Transverse colon (tissue), 4 donors: Measurements from ENCODE around the gene LILRA2. TPM values are rescaled to one million over a fixed set of nuclear protein-coding genes. Genes with fewer than 3 reads are reported as not detected.

Source experiments
- DNase-seq: peaks from one replicate; pipeline ENCODE4 v3.0.0-alpha.2; 2019
- H3K27ac ChIP-seq, 4 donors: fragments of 200-600 bp; sonication (generic); 2 replicates each; pipeline ENCODE4 v1.5.1; 2016 to 2018; ENCODE audit warnings: inconsistent platforms in 4 of 4
- H3K27me3 ChIP-seq: fragments of 200-600 bp; sonication (generic); 2 replicates; pipeline ENCODE4 v1.5.1; 2017; ENCODE audit warnings: inconsistent platforms
- H3K36me3 ChIP-seq, 4 donors: fragments of 200-600 bp; sonication (generic); 2 replicates each; pipeline ENCODE4 v1.5.1; 2017 to 2019; ENCODE audit warnings: inconsistent platforms in 4 of 4
- H3K4me1 ChIP-seq, 4 donors: fragments of 200-600 bp; sonication (generic); 2 replicates each; pipeline ENCODE4 v1.5.1; 2017 to 2020; ENCODE audit warnings: inconsistent platforms in 4 of 4
- H3K4me3 ChIP-seq, 4 donors: fragments of 200-600 bp; sonication (generic); 1 replicate in 1 of 4; 2 replicates in 3 of 4; pipeline versions ENCODE4 v1.5.1 to v1.6.1; 2017 to 2019; ENCODE audit warnings: inconsistent platforms in 4 of 4
- H3K9me3 ChIP-seq, 2 donors: fragments of 200-600 bp; sonication (generic); 2 replicates each; pipeline ENCODE4 v1.5.1; 2017 to 2019; ENCODE audit warnings: inconsistent platforms in 2 of 2
- EP300 ChIP-seq: sonication (generic); formaldehyde crosslinking; IDR thresholded peaks from one replicate; pipeline ENCODE4 v1.6.1; 2017; ENCODE audit warnings: antibody characterized with exemption, low read depth
- POLR2A ChIP-seq: fragments of 450-650 bp; IDR thresholded peaks from one replicate; pipeline ENCODE4 v1.6.1; 2016; ENCODE audit warnings: antibody characterized with exemption, mild to moderate bottlenecking, moderate library complexity
- POLR2AphosphoS5 ChIP-seq, 3 donors: sonication (generic); formaldehyde crosslinking; IDR thresholded peaks; one replicate each; pipeline ENCODE4 v1.6.1; 2016; ENCODE audit warnings: antibody characterized with exemption in 3 of 3
- WGBS, 2 donors: methylation state at CpG; one replicate each; pipeline ENCODE4 v1.1.5; 2018; ENCODE audit warnings: low coverage in 1 of 2; 5-methylcytosine and 5-hydroxymethylcytosine counted together
- in situ Hi-C, 4 donors: fragments of 200-750 bp; cut with MboI; loops; one replicate each; pipeline versions ENCODE4 v1.15.0 to v1.15.1; 2017; ENCODE audit warnings: low sequenced_read_pairs in 3 of 4, low pct_ligation_motif_present in 1 of 4, low pct_unique_long_range_greater_than_20kb in 1 of 4
- intact Hi-C: fragments of 100-400 bp; cut with DNase I; formaldehyde crosslinking; loops from one replicate; pipeline ENCODE4 v1.15.1; 2023; ENCODE audit warnings: low total_unique reads
- total RNA-seq, 4 donors: library from RNA; depleted of rRNA; stranded (reverse); fragments of >200 nt; gene quantifications; one replicate each; pipeline ENCODE4 v1.1.0, GENCODE V29; 2016
- TF ChIP-seq, protein P1 (sequence below), 5 experiments: fragments of 200-600 bp in 3 of 5; fragments of 450-650 bp in 2 of 5; sonication (generic) in 3 of 5; IDR thresholded peaks; 1 replicate in 2 of 5; 2 replicates in 3 of 5; pipeline ENCODE4 v1.5.1; 2016 to 2017; ENCODE audit warnings: antibody characterized with exemption in 5 of 5, inconsistent platforms in 3 of 5, mild to moderate bottlenecking in 2 of 5, moderate library complexity in 1 of 5

LILRA2 gene
- total RNA-seq, 4 donors from 2014 or later = 1.1 to 1.5 TPM; not detected in 2

DNA sequence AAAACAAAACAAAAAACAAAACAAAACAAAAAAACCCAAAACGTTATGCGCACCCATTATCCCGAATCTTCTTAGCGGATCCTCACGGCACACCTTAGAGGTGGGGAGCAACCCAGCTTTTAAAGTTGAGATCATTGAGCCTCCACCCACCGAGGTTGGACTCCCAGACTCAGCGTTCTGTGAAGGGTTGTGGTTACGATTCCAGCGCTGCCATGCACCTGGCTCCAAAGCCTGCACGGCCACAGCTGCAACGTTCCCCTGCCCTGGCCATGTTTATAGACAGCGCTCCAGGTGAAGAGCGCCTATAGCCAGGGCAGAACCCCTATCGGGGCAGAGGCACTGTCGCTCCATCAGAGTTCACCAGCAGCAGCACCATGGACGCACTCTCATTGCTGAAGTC is 18.7 kb upstream of the LILRA2 start:
- TF ChIP-seq EP300 (no peak), POLR2A (no peak), POLR2AphosphoS5 (IDR thresholded peaks at IDR 0.05) (no peak)
- TF ChIP-seq, protein P1, sequence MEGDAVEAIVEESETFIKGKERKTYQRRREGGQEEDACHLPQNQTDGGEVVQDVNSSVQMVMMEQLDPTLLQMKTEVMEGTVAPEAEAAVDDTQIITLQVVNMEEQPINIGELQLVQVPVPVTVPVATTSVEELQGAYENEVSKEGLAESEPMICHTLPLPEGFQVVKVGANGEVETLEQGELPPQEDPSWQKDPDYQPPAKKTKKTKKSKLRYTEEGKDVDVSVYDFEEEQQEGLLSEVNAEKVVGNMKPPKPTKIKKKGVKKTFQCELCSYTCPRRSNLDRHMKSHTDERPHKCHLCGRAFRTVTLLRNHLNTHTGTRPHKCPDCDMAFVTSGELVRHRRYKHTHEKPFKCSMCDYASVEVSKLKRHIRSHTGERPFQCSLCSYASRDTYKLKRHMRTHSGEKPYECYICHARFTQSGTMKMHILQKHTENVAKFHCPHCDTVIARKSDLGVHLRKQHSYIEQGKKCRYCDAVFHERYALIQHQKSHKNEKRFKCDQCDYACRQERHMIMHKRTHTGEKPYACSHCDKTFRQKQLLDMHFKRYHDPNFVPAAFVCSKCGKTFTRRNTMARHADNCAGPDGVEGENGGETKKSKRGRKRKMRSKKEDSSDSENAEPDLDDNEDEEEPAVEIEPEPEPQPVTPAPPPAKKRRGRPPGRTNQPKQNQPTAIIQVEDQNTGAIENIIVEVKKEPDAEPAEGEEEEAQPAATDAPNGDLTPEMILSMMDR (IDR thresholded peaks at IDR 0.05) = no peak
- in situ Hi-C loops (no loop called here), intact Hi-C loops (no loop called here)
- H3K36me3 ChIP-seq = no peaks in the 10 kb centered on the region
- H3K27me3 ChIP-seq = peaks cover 3% of the 10 kb centered on the region
- no peaks in the 10 kb centered on the region for H3K4me1 ChIP-seq
- no peaks in the 10 kb centered on the region for H3K9me3 ChIP-seq
- DNase-seq = no peak
- H3K4me3 ChIP-seq = no peak overlapping the region
- WGBS, 2 donors = 82 to 83% methylated on average over 10 to 14 of the region's 16 CpGs
- H3K27ac ChIP-seq = no peak overlapping the region

DNA sequence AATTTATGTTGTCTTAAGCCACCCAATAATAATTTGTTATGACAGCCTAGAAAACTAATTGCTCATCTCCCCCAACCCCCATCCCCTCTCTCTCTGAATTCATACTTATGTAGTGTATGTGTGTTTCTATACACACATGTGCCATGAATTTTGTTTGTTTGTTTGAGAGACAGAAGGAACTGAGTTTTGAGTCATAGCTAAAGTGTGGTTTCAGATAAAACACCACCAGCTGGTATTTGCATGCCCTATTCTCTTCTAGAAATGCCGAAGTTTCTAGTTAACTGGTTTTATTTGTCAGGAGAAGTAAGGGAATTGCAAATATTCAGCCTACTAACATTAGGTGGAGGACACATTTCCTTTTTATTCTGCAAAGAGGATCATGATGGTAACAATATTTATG is 17.4 kb upstream of the LILRA2 start:
- H3K9me3 ChIP-seq = no peaks in the 10 kb centered on the region
- 71 to 90% methylated on average over 1 of the region's 1 CpG for WGBS, 2 donors
- in situ Hi-C loops = no loop called here
- no peaks in the 10 kb centered on the region for H3K36me3 ChIP-seq
- intact Hi-C loops = no loop called here
- no peak overlapping the region for H3K4me3 ChIP-seq
- H3K27me3 ChIP-seq = peaks cover 3% of the 10 kb centered on the region
- DNase-seq = no peak
- no peaks in the 10 kb centered on the region for H3K4me1 ChIP-seq
- TF ChIP-seq EP300 = no peak
- TF ChIP-seq POLR2AphosphoS5 (IDR thresholded peaks at IDR 0.05) = no peak
- TF ChIP-seq, protein P1 (IDR thresholded peaks at IDR 0.05) = no peak
- TF ChIP-seq POLR2A = no peak
- H3K27ac ChIP-seq = no peak overlapping the region

DNA sequence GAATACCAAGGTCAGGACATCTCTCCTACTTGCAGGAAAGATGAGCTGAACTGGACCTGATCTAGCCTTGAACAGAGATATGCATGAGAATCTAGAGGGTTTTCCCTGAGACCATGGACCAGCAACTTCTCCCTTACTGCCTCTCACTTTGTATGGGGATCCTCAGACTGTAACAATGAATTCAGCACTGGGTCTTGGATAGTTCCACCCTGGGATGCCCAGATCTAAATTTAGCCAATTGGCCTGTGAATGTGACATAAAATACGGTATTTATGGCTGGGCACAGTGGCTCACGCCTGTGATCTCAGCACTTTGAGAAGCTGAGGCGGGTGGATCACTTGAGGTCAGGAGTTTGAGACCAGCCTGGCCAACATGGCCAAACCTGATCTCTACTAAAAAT is 15.3 kb upstream of the LILRA2 start:
- no peak overlapping the region for H3K4me3 ChIP-seq
- DNase-seq = no peak
- H3K36me3 ChIP-seq = no peaks in the 10 kb centered on the region
- in situ Hi-C loops (no loop called here), intact Hi-C loops (no loop called here)
- H3K27me3 ChIP-seq = peaks cover 3% of the 10 kb centered on the region
- WGBS, 2 donors = 43% methylated on average over 3 of the region's 3 CpGs; no CpG with 5 or more reads in 1 of the 2 donors
- H3K4me1 ChIP-seq = no peaks in the 10 kb centered on the region
- H3K9me3 ChIP-seq = no peaks in the 10 kb centered on the region
- H3K27ac ChIP-seq = no peak overlapping the region
- TF ChIP-seq, protein P1 (IDR thresholded peaks at IDR 0.05) = no peak
- TF ChIP-seq EP300 (no peak), POLR2AphosphoS5 (IDR thresholded peaks at IDR 0.05) (no peak), POLR2A (no peak)

DNA sequence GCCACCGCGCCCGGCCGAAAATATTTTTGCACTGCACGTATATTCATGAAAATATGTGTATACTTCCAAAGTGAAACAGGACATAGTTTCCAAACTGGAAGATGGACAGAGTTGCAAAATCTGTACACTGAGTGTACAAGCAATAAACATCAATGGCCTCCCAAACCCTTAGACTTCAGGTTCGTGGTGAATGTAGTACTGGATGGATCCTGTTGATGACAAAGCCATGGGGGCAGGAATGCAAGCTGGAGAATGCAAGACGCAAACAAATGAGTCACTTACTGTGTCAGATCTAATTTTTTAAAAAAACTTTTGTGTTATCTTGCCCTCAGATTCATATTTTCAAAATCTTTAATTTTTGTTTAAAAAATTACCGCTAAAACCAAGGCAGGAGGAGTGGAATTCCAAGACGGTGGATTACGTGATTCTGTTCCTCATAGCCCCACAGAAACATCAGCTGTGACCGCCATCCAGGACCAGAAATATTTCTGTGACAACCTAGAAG is 12.7 kb upstream of the LILRA2 start:
- in situ Hi-C loops = no loop called here
- no peak for DNase-seq
- TF ChIP-seq, protein P1 (IDR thresholded peaks at IDR 0.05) = no peak
- TF ChIP-seq EP300 = no peak

More for the DNA sequence above, 12.7 kb upstream of the LILRA2 start:
- Histone ChIP-seq H3K36me3 (no peaks in the 10 kb centered on the region), H3K4me3 (no peak overlapping the region), H3K4me1 (no peaks in the 10 kb centered on the region), H3K27ac (no peak overlapping the region), H3K9me3 (no peaks in the 10 kb centered on the region), H3K27me3 (no peaks in the 10 kb centered on the region)
- intact Hi-C loops = no loop called here
- whole genome bisulfite sequencing, 2 donors = 89 to 94% methylated on average over 11 of the region's 11 CpGs
